ENCODE data around the gene INSR. TPM values are rescaled to one million over a fixed set of nuclear protein-coding genes. Genes with fewer than 3 reads are reported as not detected.
A peak's percentile ranks its signal among the peaks of the same experiment; 100 is the strongest.

Gene INSR
- total RNA-seq, 4 donors from 2014 or later, result 46.0 to 97.6 (median 68.3) TPM

- no peak overlapping the region for H3K4me3 ChIP-seq
- TF ChIP-seq CTCF (IDR thresholded peaks at IDR 0.05) (no peak), POLR2A (IDR thresholded peaks at IDR 0.05) (no peak)
- intact Hi-C loops (cut with DNase I; ENCODE audit: low total_unique reads), result no loop called here
These were observed 76.4 kb downstream of the INSR start for GRCh38 chr19:7217861-7218260.

GRCh38 chr19:7216373-7216902, 77.8 kb downstream of the INSR start:
- intact Hi-C loops (cut with DNase I; ENCODE audit: low total_unique reads), result no loop called here
- Histone ChIP-seq H3K36me3 (no peaks in the 10 kb centered on the region), H3K4me1 (peaks cover 0 to 15% of the 10 kb centered on the region in 2 donors), H3K4me3 (no peak overlapping the region), H3K9me3 (no peaks in the 10 kb centered on the region), H3K27me3 (no peaks in the 10 kb centered on the region), H3K27ac (no peak overlapping the region)
- no peak for DNase-seq
- TF ChIP-seq POLR2A (IDR thresholded peaks at IDR 0.05) (no peak), CTCF (IDR thresholded peaks at IDR 0.05) (no peak)

More at GRCh38 chr19:7217861-7218260, 76.4 kb downstream of the INSR start:
- Histone ChIP-seq H3K27me3 (no peaks in the 10 kb centered on the region), H3K9me3 (no peaks in the 10 kb centered on the region), H3K4me1 (peaks cover 0 to 10% of the 10 kb centered on the region in 2 donors), H3K27ac (no peak overlapping the region), H3K36me3 (no peaks in the 10 kb centered on the region)
- no peak for DNase-seq

GRCh38 chr19:7215176-7215575, 79.0 kb downstream of the INSR start:
- Histone ChIP-seq H3K9me3 (no peaks in the 10 kb centered on the region), H3K27me3 (no peaks in the 10 kb centered on the region)
- TF ChIP-seq POLR2A (IDR thresholded peaks at IDR 0.05) (no peak), CTCF (IDR thresholded peaks at IDR 0.05) (no peak)

GRCh38 chr19:7214324-7215089, 79.7 kb downstream of the INSR start:
- TF ChIP-seq POLR2A (IDR thresholded peaks at IDR 0.05) (no peak), CTCF (IDR thresholded peaks at IDR 0.05) (no peak)
- no peak for DNase-seq

More at GRCh38 chr19:7215176-7215575, 79.0 kb downstream of the INSR start:
- intact Hi-C loops (cut with DNase I; ENCODE audit: low total_unique reads), result no loop called here
- H3K4me1 ChIP-seq, result peaks cover 0 to 15% of the 10 kb centered on the region in 2 donors
- H3K4me3 ChIP-seq, result no peak overlapping the region
- DNase-seq, result no peak
- H3K27ac ChIP-seq, result peak overlapping the region in 1 of 2 donors; percentile 30
- no peaks in the 10 kb centered on the region for H3K36me3 ChIP-seq

GRCh38 chr19:7213628-7214323, 80.4 kb downstream of the INSR start:
- Histone ChIP-seq H3K4me3 (no peak overlapping the region), H3K27me3 (no peaks in the 10 kb centered on the region), H3K9me3 (no peaks in the 10 kb centered on the region), H3K36me3 (no peaks in the 10 kb centered on the region), H3K27ac (peak overlapping the region; percentile 46 to 96), H3K4me1 (peaks cover 0 to 15% of the 10 kb centered on the region in 2 donors)
- DNase-seq, result no peak
- intact Hi-C loops (cut with DNase I; ENCODE audit: low total_unique reads), result no loop called here
- TF ChIP-seq POLR2A (IDR thresholded peaks at IDR 0.05) (no peak), CTCF (IDR thresholded peaks at IDR 0.05) (no peak)

More at GRCh38 chr19:7214324-7215089, 79.7 kb downstream of the INSR start:
- H3K4me3 ChIP-seq, result no peak overlapping the region
- peaks cover 0 to 15% of the 10 kb centered on the region in 2 donors for H3K4me1 ChIP-seq
- no peaks in the 10 kb centered on the region for H3K36me3 ChIP-seq
- no peaks in the 10 kb centered on the region for H3K9me3 ChIP-seq
- H3K27ac ChIP-seq, result peak overlapping the region; percentile 30 to 96
- intact Hi-C loops (cut with DNase I; ENCODE audit: low total_unique reads), result no loop called here
- H3K27me3 ChIP-seq, result no peaks in the 10 kb centered on the region
